HG03139 (cell line): ENCODE measurements around the gene CEP63.

Source experiments
- ATAC-seq: cut with Tn5 transposase; IDR thresholded peaks from one replicate; pipeline ENCODE4 v1.9.1; 2021; ENCODE audit not compliant: unreplicated experiment

Gene CEP63

DNA sequence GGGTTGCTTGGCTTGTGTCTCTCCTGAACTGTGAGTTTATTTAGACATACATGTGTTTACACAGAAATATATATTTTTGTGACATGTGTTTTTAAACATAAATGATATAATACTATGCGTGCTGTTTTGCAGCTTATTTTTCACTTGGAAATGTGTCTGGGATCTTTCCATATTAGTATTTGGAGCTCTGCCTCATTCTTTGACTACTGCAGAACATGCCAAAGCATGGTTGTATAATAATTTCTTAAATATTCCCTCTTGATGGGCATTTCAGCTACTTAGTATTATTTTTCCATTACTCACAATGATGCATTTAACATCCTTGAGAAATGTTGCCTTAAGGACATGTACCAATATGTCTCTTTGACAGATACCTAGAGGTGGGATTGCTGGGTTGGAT, 19.5 kb upstream of the CEP63 start:
- ATAC-seq, result no peak

GRCh38 chr3:134468519-134468918, 17.3 kb upstream of the CEP63 start:
- ATAC-seq, result no peak

DNA sequence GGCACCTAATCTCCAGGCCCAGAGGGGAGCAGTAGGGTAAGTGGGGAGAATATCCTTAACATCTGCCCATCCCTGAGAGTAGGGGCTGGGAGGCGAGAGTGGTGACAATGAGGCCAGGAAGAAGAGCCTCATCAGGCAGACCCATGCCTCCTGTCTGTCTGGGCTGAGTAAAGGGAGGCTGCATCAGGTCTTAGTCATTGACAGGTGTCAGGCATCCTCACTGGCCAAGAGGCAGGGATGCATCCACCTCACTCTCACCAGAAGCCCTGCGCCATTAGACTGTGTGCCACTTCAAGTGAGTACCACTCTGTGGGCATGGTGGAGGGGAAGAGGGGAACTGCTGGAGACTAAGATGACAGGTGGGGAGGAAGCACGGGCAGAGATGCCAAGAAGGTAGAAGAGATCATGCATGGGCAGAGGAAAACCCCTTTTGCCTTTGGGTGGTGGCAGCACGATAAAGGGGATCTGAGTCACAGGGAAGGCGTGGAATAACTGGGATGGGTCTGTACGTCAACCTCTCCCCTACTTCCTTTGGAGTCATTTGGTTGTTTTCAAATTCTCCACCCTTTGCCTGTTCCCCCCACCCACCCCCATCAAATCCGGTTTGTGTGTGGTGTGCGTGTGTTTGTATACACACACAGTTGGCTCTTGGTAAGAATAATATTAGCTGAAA, 14.2 kb upstream of the CEP63 start:
- no peak for ATAC-seq

GRCh38 chr3:134472831-134473230, 13.0 kb upstream of the CEP63 start:
- ATAC-seq, result no peak

- ATAC-seq, result no peak
Observed at GRCh38 chr3:134473868-134474546, 11.8 kb upstream of the CEP63 start.

DNA sequence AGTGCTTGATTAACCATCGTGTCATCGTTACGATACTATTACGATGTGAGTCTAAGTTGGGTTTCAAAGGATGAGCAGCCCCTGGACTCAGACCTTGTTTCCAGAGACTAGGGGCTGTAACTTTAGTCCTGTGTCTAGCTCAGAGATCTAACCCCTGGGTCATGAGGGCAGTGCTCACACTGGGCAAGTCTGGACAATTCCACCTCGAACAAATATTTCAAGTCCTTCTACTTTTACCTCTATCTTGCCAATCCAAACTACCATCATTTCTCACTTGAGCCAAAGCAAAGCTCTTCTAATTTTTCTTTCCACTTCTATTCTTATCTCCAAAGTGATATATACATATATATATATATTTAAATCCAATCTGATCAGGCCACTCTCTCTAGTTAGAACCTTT, 10.9 kb upstream of the CEP63 start:
- ATAC-seq, result no peak

GRCh38 chr3:134476306-134476705, 9.6 kb upstream of the CEP63 start:
- no peak for ATAC-seq

DNA sequence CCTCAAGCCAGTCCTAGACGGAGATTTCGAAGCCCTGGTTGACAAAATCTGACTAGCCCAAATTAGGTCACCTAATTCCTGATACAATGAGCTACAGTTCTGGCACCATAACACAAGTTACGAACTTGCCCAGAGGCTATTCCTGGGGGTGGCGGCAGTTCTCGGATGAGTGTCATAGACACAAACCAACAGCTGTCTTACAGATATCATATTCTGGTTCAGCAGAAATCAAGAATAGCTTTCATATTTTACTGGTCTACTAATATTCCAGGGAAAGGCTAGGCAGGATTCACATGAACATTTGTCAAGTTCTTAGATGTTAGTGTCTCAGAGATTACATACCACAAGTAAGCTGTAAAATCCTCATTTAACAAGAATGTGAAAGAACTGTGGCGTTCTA, 8.9 kb upstream of the CEP63 start:
- no peak for ATAC-seq

- no peak for ATAC-seq
Observed at GRCh38 chr3:134477938-134478337, 7.9 kb upstream of the CEP63 start.

DNA sequence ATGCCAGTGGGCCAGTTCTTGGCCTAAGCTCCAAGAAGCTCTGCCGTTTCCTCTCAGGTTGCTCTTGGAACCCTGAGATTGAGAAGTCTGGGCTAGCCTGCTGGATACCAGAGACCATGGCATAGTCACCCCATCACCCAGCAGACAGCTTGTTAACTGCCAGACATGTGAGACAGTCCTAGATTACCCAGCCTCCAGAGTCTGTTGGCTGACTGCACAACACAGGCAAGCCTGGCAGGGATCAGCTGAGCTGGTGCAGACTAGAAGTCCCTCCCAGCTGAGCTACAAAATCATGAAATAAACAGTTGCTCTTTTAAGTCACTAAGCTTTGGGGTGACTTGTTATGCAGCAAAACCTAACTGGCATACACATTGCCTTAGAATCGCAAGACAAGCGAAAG, 5.3 kb upstream of the CEP63 start:
- no peak for ATAC-seq

DNA sequence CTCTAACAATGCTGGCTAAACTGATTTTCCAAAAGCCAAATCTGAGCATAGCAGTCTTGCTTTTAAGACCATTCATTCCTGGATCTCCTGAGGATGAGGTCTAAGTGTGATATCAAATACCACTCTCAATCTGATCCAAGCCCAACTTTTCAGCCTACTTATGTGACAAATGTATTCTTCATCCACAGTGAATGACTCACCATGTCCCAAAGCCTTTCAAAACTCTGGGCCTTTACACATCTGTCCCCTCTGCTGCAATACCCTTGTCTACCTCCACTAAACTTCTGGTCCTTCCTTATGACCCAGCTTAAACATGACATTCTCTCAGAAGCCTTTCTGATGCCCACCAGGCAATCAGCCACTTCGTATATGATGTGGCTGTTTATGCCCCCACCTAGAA, 4.7 kb upstream of the CEP63 start:
- no peak for ATAC-seq

DNA sequence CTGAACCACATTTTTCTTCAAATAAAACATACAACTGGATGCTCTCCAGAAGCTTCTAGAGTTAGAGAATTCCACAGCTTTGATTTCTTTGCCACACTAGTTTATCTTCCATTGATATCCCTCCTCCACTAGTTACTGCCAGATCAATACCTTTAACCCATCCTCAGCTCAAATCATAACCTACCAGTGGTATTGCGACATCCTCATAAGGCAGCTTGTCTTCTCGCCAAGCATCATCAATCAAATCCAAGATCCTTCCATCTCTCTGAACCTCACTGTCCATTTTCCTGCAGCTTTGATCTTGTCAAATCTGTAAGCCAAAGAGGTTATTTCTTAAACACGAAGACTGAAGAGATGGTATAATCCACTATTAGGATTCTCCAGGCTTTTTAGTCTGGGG, 3.2 kb upstream of the CEP63 start:
- no peak for ATAC-seq

- no peak for ATAC-seq
Observed at GRCh38 chr3:134483195-134483900, 2.5 kb upstream of the CEP63 start.

GRCh38 chr3:134485075-134485717, 661 bp upstream of the CEP63 start:
- no peak for ATAC-seq

GRCh38 chr3:134486577-134487041, 752 bp downstream of the CEP63 start:
- ATAC-seq, result no peak

GRCh38 chr3:134487406-134487805, 1.5 kb downstream of the CEP63 start:
- no peak for ATAC-seq

DNA sequence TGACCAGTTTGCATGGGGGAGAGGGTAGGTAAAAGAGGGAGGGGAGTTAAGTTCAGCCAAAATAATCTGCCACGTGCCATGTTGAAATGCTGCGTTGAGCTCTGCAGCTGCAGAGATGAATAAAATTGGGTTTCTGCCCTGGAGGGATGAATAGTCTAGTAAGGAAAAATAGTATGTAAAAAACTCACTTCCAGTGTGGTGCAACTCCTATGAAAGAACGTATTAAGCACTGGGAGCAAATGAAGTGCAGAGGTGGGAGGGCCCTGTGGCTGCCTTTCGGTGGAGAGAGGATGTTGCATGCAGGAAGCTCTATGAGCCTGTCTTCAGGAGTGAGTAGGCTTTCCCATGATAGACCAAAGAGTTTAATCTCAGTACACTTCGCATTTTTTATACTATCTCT, 8.6 kb downstream of the CEP63 start:
- ATAC-seq, result no peak

DNA sequence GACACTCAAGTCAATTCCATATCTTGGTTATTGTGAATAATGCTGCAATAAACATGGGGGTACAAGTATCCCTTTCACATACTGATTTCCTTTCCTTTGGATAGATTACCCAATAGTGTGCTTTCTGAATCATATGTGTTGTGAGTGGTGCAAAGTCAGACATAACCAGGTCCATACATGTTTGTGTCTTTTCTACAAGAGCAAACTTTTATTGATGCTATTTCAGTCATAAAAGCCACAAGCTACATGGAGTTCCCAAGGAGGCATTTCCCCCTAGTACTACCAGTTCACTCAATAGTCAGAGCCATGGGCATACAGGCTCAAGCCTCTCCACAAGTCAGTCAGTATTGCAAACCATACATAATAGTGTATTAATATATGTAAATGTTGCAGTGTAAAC, 10.1 kb downstream of the CEP63 start:
- ATAC-seq, result no peak

DNA sequence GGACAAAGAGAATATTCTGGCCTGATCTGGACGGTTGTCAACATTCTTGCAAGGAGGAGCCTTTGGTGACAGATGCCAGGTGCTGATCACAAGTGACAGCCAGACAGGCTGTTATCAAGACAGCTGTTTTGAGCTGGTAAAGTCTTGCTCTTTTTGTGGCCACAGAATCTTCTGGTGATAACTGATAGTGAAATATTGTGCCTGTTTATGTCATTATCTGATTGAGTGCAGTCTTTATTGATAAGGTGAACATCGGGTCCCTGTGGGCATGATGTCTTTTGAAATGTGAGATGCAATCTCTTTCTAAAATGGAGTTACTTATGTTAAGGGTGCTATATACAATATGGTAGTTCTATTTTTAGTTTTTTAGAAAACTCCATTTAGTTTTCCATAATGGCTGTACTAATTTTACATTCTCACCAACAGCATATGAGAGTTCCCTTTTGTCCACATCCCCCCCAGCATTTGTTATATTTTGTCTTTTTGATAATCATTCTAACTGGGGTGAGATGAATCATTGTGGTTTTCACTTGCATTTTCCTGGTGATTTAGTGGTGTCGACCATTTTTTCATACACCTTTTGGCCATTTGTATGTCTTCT, 10.7 kb downstream of the CEP63 start:
- no peak for ATAC-seq

DNA sequence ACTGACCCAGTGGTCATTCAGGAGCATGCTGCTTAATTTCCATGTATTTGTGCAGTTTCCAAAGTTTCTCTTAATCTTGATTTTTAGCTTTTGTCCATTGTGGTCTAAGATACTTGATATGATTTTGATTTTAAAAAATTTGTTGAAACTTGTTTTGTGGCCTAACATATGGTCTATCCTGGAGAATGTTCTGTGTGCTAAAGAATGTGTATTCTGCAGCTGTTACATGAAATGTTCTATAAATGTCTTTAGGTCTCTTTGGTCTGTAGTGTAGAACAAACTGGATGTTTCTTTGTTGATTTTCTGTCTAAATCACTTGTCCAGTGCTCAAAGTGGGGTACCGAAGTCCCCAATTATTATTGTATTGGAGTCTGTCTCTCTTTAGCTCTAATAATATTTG, 17.4 kb downstream of the CEP63 start:
- ATAC-seq, result no peak

DNA sequence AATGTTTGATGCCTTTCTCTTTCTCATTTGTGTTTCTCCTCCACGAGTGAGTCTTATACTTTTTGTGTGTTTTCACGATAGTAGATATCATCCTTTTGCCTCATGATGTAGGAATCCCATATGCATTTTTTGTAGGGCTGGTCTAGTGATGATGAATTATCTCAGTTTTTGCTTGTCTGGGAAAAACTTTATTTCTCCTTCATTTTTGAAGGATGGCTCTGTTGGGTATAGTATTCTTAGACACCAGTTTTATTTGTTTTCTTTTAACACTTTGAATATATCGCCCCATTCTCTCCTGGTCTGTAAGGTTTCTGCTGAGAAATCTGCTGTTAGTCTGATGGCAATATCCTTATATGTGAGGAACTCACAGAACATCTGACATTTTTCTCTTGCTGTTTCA, 18.3 kb downstream of the CEP63 start:
- ATAC-seq, result no peak
